Ishikawa (cell line): ENCODE data around the gene ATRIP.

Source experiments
- CEBPB ChIP-seq: IDR thresholded peaks from 2 replicates; pipeline ENCODE4 v1.6.1; 2012
- EGR1 ChIP-seq: IDR thresholded peaks from 2 replicates; pipeline ENCODE4 v1.6.1; 2012
- EP300 ChIP-seq: IDR thresholded peaks from 2 replicates; pipeline ENCODE4 v1.6.1; 2012; ENCODE audit warnings: borderline replicate concordance
- FOXM1 ChIP-seq: IDR thresholded peaks from 2 replicates; pipeline ENCODE4 v1.6.1; 2012; ENCODE audit warnings: low read depth, borderline replicate concordance
- MAX ChIP-seq: IDR thresholded peaks from 2 replicates; pipeline ENCODE4 v1.6.1; 2012
- NFIC ChIP-seq: IDR thresholded peaks from 2 replicates; pipeline ENCODE4 v1.6.1; 2012
- RAD21 ChIP-seq: IDR thresholded peaks from 2 replicates; pipeline ENCODE4 v1.6.1; 2012; ENCODE audit warnings: low read depth
- TAF1 ChIP-seq: IDR thresholded peaks from 2 replicates; pipeline ENCODE4 v1.6.1; 2012; ENCODE audit warnings: low read depth, mild to moderate bottlenecking
- TCF12 ChIP-seq: IDR thresholded peaks from 2 replicates; pipeline ENCODE4 v1.6.1; 2012; ENCODE audit warnings: low read depth
- TEAD4 ChIP-seq: IDR thresholded peaks from 2 replicates; pipeline ENCODE4 v1.6.1; 2012
- USF1 ChIP-seq: IDR thresholded peaks from 2 replicates; pipeline ENCODE4 v1.6.1; 2012
- YY1 ChIP-seq: IDR thresholded peaks from 2 replicates; pipeline ENCODE4 v1.6.1; 2012; ENCODE audit warnings: low read depth
- ZBTB7A ChIP-seq: IDR thresholded peaks from 2 replicates; pipeline ENCODE4 v1.6.1; 2012; ENCODE audit warnings: low read depth

DNA sequence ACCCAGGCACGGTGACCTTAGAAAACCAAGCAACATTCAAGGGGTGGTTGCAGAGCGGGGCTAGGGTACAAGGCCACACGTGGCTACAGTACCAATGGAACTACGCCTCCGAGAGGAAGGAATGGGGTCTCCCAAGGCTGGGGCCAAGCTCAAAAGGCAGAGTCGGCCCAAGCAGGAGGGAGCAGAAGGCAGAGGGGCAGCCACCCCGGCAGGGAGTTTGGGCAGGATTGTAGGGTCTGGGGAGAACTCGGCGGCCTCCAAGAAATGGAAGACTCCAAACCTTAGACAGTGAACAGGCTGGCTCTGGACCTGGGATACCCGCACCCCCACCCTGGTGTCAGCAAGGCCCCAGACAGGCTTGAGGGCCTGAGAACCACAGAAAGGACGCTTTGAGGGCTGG, 28.7 kb downstream of the ATRIP start:
- TF ChIP-seq MAX = no peak
- TF ChIP-seq RAD21 = no peak
- no peak for TF ChIP-seq NFIC
- TF ChIP-seq FOXM1 = no peak
- TF ChIP-seq EGR1 = no peak
- no peak for TF ChIP-seq TEAD4
- no peak for TF ChIP-seq ZBTB7A
- no peak for TF ChIP-seq TCF12
- no peak for TF ChIP-seq USF1
- TF ChIP-seq EP300 = no peak
- no peak for TF ChIP-seq YY1
- no peak for TF ChIP-seq CEBPB
- no peak for TF ChIP-seq TAF1
